Activated CD4-positive, alpha-beta T cell treated with anti-CD3 and anti-CD28 coated beads, Interleukin-2, amount 10 ng/mL, durations not matched to agents 24 days and 14 days (primary cell): ENCODE results near the gene SPPL2C. TPM values are rescaled to one million over a fixed set of nuclear protein-coding genes. Genes with fewer than 3 reads are reported as not detected.

Source experiments
- DNase-seq: peaks from one replicate; pipeline ENCODE4 v3.0.0; 2022
- H3K27ac Mint-ChIP-seq: one replicate; pipeline ENCODE4 v1.8.0; 2022; ENCODE audit warnings: mild to moderate bottlenecking, mixed read lengths
- H3K27me3 Mint-ChIP-seq: one replicate; pipeline ENCODE4 v1.8.0; 2022; ENCODE audit warnings: mixed read lengths
- H3K36me3 Mint-ChIP-seq: one replicate; pipeline ENCODE4 v1.8.0; 2022; ENCODE audit warnings: low read depth, mild to moderate bottlenecking, mixed read lengths
- H3K4me1 Mint-ChIP-seq: one replicate; pipeline ENCODE4 v1.8.0; 2021; ENCODE audit warnings: mixed read lengths
- H3K4me3 Mint-ChIP-seq: one replicate; pipeline ENCODE4 v1.8.0; 2022; ENCODE audit warnings: mild to moderate bottlenecking, moderate library complexity, mixed read lengths
- H3K9me3 Mint-ChIP-seq: one replicate; pipeline ENCODE4 v1.8.0; 2021; ENCODE audit warnings: mixed read lengths
- intact Hi-C: fragments of 100-400 bp; cut with micrococcal nuclease; formaldehyde crosslinking; loops from one replicate; pipeline ENCODE4 v1.15.1; 2023
- total RNA-seq: library from RNA; stranded (reverse); gene quantifications from 2 replicates; pipeline ENCODE4 v1.2.3, GENCODE V29; 2022

SPPL2C gene
- total RNA-seq, 1 donor from 2014 or later = not detected

DNA sequence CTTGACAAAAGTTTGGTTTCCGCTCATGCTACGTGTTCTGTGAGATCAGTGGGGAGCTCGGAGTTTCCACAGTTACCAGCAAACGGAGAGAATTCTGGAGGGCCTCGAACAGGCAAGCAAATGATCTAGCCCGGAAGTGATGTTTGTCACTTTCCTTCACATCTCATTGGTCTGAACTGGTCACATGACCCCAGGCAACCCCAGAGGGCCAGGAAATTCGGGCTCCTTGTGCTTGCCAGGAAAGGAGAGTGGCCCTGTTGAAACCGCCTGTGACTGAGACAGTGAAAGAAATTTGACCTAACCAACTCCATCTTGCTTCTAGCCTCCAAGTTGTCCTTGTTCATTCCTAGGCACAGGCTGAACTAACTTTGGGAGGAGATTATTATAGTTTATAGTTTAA lies 23.0 kb downstream of the SPPL2C start:
- Mint-ChIP-seq H3K4me1 (peaks cover 20% of the 10 kb centered on the region), H3K27me3 (peaks cover 14% of the 10 kb centered on the region), H3K36me3 (no peaks in the 10 kb centered on the region), H3K27ac (no peak overlapping the region), H3K4me3 (no peak overlapping the region), H3K9me3 (no peaks in the 10 kb centered on the region)
- intact Hi-C loops = no loop called here
- DNase-seq = no peak

DNA sequence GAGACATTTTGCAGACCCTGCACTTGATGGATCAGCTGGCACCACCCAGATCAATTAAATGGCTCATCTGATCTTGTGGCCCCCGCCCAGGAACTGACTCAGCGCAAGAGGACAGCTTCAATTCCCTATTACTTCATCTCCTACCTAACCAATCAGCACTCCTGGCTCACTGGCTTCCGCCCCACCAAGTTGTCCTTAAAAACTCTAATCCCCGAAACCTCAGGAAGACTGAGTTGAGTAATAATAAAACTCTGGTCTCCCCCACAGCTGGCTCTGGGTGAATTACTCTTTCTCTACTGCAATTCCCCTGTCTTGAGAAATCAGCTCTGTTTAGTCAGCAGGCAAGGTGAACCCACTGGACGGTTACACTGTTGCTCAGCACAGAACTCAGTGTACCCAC lies 23.6 kb downstream of the SPPL2C start:
- peaks cover 20% of the 10 kb centered on the region for H3K4me1 Mint-ChIP-seq
- no peak for DNase-seq
- H3K36me3 Mint-ChIP-seq = no peaks in the 10 kb centered on the region
- no peak overlapping the region for H3K4me3 Mint-ChIP-seq
- no peaks in the 10 kb centered on the region for H3K9me3 Mint-ChIP-seq
- no peak overlapping the region for H3K27ac Mint-ChIP-seq
- peaks cover 10% of the 10 kb centered on the region for H3K27me3 Mint-ChIP-seq
- intact Hi-C loops = no loop called here

DNA sequence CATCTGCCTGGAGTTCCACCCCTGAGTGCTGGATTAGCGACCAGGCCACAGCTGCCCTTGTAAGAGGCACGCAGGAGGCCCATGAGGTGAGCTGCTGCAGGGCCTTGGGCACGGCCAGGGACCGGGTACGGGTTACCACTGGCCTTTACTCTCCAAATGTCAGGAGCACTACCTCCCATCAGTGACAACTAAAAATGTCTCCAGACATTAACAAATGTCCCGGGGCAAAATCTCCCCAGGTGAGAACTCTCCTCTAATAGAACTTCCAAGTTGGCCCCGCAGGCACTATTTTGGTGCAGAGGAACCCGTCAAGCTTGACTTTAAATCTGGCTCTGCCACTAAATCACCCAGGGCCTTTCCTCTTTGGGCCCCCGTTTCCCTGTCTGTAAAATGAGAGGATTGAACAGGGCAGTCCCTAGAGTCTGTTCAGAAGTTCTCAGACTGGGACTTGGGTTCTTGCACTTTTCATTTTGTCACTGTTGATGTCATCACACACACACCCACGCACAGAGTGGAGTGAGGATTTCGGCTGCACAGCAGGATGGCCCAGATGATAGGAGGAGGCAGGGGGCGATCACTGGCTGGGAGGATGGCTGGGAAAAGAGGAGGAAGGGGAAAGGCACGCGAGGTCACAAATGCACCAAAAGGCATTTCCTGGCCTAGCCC lies 25.1 kb downstream of the SPPL2C start:
- Mint-ChIP-seq H3K27me3 (peaks cover 10% of the 10 kb centered on the region), H3K4me1 (peaks cover 17% of the 10 kb centered on the region), H3K9me3 (no peaks in the 10 kb centered on the region), H3K4me3 (no peak overlapping the region), H3K36me3 (no peaks in the 10 kb centered on the region), H3K27ac (no peak overlapping the region)
- DNase-seq = no peak
- intact Hi-C loops = no loop called here

- Mint-ChIP-seq H3K4me1 (peaks cover 17% of the 10 kb centered on the region), H3K27me3 (peaks cover 8% of the 10 kb centered on the region), H3K9me3 (no peaks in the 10 kb centered on the region), H3K4me3 (no peak overlapping the region), H3K36me3 (no peaks in the 10 kb centered on the region), H3K27ac (no peak overlapping the region)
- intact Hi-C loops = no loop called here
- DNase-seq = no peak
Measured at GRCh38 chr17:45870342-45870974, 25.8 kb downstream of the SPPL2C start.

GRCh38 chr17:45871718-45872117 lies 27.0 kb downstream of the SPPL2C start:
- DNase-seq = no peak
- peaks cover 6% of the 10 kb centered on the region for H3K27me3 Mint-ChIP-seq
- no peaks in the 10 kb centered on the region for H3K9me3 Mint-ChIP-seq
- peak overlapping the region; percentile 11 for H3K27ac Mint-ChIP-seq
- H3K36me3 Mint-ChIP-seq = no peaks in the 10 kb centered on the region
- peaks cover 17% of the 10 kb centered on the region for H3K4me1 Mint-ChIP-seq
- intact Hi-C loops = no loop called here
- H3K4me3 Mint-ChIP-seq = no peak overlapping the region

DNA sequence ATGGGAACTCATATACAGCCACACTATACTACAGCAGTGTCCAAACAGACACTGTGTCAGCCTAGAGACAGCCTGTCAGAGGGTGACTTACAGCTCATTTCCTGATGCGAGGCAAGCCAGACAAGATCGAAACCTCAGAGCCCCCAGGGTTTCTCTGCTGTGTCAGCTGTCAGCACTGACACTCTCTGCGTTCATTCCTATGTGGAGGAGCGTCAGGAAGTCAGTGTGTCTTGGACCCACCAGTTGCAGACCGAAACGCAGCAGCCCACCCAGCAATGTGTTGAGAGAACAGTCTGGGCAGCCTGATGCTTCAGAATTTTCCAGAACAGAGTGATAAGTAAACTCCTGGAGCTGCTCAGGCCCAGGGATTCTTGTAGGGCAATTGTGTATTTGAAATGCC lies 29.0 kb downstream of the SPPL2C start:
- Mint-ChIP-seq H3K27me3 (peaks cover 12% of the 10 kb centered on the region), H3K36me3 (no peaks in the 10 kb centered on the region), H3K27ac (peak overlapping the region; percentile 73), H3K9me3 (no peaks in the 10 kb centered on the region), H3K4me1 (peaks cover 15% of the 10 kb centered on the region), H3K4me3 (peak overlapping the region; percentile 71)
- intact Hi-C loops = no loop called here
- DNase-seq = peak; percentile 80

GRCh38 chr17:45874151-45874550 lies 29.5 kb downstream of the SPPL2C start:
- peaks cover 15% of the 10 kb centered on the region for H3K4me1 Mint-ChIP-seq
- H3K27me3 Mint-ChIP-seq = peaks cover 12% of the 10 kb centered on the region
- intact Hi-C loops = no loop called here
- H3K4me3 Mint-ChIP-seq = no peak overlapping the region
- H3K9me3 Mint-ChIP-seq = no peaks in the 10 kb centered on the region
- no peaks in the 10 kb centered on the region for H3K36me3 Mint-ChIP-seq
- no peak for DNase-seq
- H3K27ac Mint-ChIP-seq = no peak overlapping the region

- intact Hi-C loops = no loop called here
- peaks cover 9% of the 10 kb centered on the region for H3K4me1 Mint-ChIP-seq
- H3K9me3 Mint-ChIP-seq = no peaks in the 10 kb centered on the region
- no peaks in the 10 kb centered on the region for H3K36me3 Mint-ChIP-seq
- no peak overlapping the region for H3K27ac Mint-ChIP-seq
- peaks cover 14% of the 10 kb centered on the region for H3K27me3 Mint-ChIP-seq
- no peak for DNase-seq
- H3K4me3 Mint-ChIP-seq = no peak overlapping the region
Measured at GRCh38 chr17:45876539-45876938, 31.9 kb downstream of the SPPL2C start.

DNA sequence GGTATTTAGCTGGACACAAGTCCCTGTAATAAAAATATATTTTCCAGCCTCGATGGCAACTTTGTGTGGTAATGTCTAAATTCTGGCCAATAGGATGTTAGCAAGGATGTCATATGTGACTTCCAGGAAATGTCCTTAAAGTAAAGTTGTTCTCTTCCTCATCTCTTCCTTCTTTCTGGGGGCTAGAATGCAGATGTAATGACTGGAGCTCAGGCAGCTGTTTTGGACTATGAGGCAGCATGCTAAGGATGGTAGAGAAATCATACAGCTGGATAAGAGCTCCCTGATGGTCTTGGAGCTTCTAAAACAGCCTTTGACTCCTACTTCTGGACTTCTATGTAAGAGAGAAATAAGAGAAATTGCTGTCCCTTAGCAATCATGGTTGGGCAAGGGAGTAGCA lies 32.8 kb downstream of the SPPL2C start:
- H3K27me3 Mint-ChIP-seq = peaks cover 14% of the 10 kb centered on the region
- no peaks in the 10 kb centered on the region for H3K9me3 Mint-ChIP-seq
- intact Hi-C loops = no loop called here

DNA sequence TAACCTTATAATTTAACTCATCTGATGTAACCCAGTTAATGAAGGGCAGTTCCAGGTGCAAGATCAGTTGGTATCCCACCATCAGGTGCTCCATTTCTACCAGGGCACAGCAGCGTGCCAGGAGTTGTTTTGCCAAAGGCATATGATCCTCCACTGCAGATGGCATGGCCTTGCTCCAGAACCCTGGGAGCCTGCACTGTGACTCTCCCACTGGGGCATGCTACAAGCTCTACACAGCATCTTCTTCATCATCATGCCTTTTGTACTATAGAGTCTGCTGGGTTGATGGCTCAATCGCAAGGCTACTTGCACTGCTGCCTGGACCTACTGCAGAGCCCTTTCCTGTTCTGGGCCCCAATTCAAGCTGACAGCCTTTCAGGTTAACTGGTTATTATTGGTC lies 38.4 kb downstream of the SPPL2C start:
- Mint-ChIP-seq H3K36me3 (no peaks in the 10 kb centered on the region), H3K4me1 (peaks cover 5% of the 10 kb centered on the region), H3K9me3 (peaks cover 9% of the 10 kb centered on the region), H3K27me3 (peaks cover 9% of the 10 kb centered on the region), H3K4me3 (no peak overlapping the region), H3K27ac (no peak overlapping the region)
- intact Hi-C loops = no loop called here
- no peak for DNase-seq

More for the DNA sequence above, 32.8 kb downstream of the SPPL2C start:
- H3K27ac Mint-ChIP-seq = no peak overlapping the region
- no peaks in the 10 kb centered on the region for H3K36me3 Mint-ChIP-seq
- peaks cover 6% of the 10 kb centered on the region for H3K4me1 Mint-ChIP-seq
- H3K4me3 Mint-ChIP-seq = no peak overlapping the region
- no peak for DNase-seq

- H3K27ac Mint-ChIP-seq = no peak overlapping the region
- H3K27me3 Mint-ChIP-seq = peaks cover 22% of the 10 kb centered on the region
- H3K9me3 Mint-ChIP-seq = peaks cover 9% of the 10 kb centered on the region
- intact Hi-C loops = no loop called here
- DNase-seq = no peak
- no peaks in the 10 kb centered on the region for H3K36me3 Mint-ChIP-seq
- H3K4me3 Mint-ChIP-seq = no peak overlapping the region
- H3K4me1 Mint-ChIP-seq = peaks cover 5% of the 10 kb centered on the region
Measured at GRCh38 chr17:45886852-45887251, 42.2 kb downstream of the SPPL2C start.

DNA sequence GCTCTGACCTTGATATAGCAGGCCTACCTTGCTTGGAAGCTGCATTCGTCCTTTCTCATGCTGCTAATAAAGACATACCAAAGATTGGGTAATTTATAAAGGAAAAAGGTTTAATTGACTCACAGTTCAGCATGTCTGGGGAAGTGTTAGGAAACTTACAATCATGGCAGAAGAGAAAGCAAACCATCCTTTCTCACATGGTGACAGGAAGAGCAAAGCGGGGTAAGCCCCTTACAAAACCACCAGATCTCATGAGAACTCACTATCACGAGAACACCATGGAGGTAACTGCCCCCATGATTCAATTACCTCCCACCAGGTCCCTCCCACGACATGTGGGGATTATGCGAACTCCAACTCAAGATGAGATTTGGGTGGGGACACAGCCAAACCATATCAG lies 43.7 kb downstream of the SPPL2C start:
- Mint-ChIP-seq H3K36me3 (no peaks in the 10 kb centered on the region), H3K27ac (no peak overlapping the region), H3K27me3 (peaks cover 29% of the 10 kb centered on the region), H3K4me3 (no peak overlapping the region), H3K9me3 (peaks cover 9% of the 10 kb centered on the region), H3K4me1 (no peaks in the 10 kb centered on the region)
- DNase-seq = no peak
- intact Hi-C loops = no loop called here

- H3K9me3 Mint-ChIP-seq = peaks cover 7% of the 10 kb centered on the region
- H3K4me1 Mint-ChIP-seq = peaks cover 3% of the 10 kb centered on the region
- no peak overlapping the region for H3K27ac Mint-ChIP-seq
- H3K4me3 Mint-ChIP-seq = no peak overlapping the region
- H3K27me3 Mint-ChIP-seq = peaks cover 34% of the 10 kb centered on the region
- intact Hi-C loops = no loop called here
- H3K36me3 Mint-ChIP-seq = no peaks in the 10 kb centered on the region
- DNase-seq = no peak
Measured at GRCh38 chr17:45889579-45889978, 44.9 kb downstream of the SPPL2C start.

GRCh38 chr17:45893725-45894021 lies 49.0 kb downstream of the SPPL2C start:
- Mint-ChIP-seq H3K4me3 (peak overlapping the region; percentile 81), H3K4me1 (peaks cover 11% of the 10 kb centered on the region), H3K9me3 (no peaks in the 10 kb centered on the region), H3K36me3 (no peaks in the 10 kb centered on the region), H3K27me3 (peaks cover 58% of the 10 kb centered on the region), H3K27ac (peak overlapping the region; percentile 67)
- DNase-seq = no peak
- intact Hi-C loops = loop anchor here (10.0 kb wide), 1 partner anchor 109 kb away; the partner anchor contains the start of gene CRHR1
